ENCODE results near the gene MEMO1.
"Not testable (repeated sequence)": the region's sequence is repeated elsewhere in the genome, so short reads cannot be mapped to it uniquely, and the experiment has no call there.

The MEMO1 gene

GRCh38 chr2:31859959-31860358 is 150.8 kb downstream of the MEMO1 start:
- no peak for FAIRE-seq
- no peak for DNase-seq (ENCODE audit: insufficient read length, low spot score)

DNA sequence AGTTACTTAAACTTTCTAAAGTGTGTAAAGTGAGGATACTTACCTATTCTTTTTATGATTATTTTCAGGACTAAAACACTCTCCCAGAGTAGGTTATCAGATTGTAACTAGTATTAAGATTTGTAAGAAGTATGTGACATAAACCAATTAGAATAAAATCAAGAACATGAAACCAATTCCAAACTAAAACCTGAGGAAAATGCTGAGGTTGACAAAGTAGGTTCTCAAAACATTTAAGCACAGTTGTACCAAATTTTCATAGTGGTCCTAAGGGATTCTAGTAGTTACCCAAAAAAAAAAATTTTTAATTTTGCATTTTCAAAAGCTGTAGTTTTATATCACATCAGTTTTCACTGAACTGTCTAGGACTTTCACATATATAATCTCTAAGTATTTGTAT is 157.3 kb downstream of the MEMO1 start:
- FAIRE-seq: no peak

GRCh38 chr2:31842150-31842549 is 168.7 kb downstream of the MEMO1 start:
- not testable (repeated sequence) for DNase-seq (ENCODE audit: insufficient read length, low spot score); FAIRE-seq

More for the DNA sequence above, 157.3 kb downstream of the MEMO1 start:
- no peak for DNase-seq (ENCODE audit: insufficient read length, low spot score)

DNA sequence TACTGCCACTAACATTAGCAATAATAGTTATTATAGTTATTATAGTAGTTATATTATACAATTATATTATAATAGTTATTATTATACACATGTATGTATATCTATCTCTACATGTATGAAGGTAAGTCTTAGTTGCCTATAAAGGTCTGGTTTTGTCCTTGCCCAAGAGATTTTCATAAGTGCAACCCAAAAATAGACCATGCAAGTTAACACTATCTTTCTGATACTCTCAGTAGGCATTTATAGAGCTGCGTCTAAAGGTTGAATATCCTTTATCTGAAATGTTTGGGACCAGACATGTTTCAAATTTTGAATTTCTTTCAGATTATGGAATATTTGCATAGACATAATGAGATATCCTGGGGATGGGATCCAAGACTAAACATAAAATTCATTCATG is 175.4 kb downstream of the MEMO1 start:
- DNase-seq (ENCODE audit: insufficient read length, low spot score) (no peak), FAIRE-seq (no peak)

GRCh38 chr2:31832363-31832762 is 178.4 kb downstream of the MEMO1 start:
- FAIRE-seq (no peak), DNase-seq (ENCODE audit: insufficient read length, low spot score) (no peak)

GRCh38 chr2:31831585-31831984 is 179.2 kb downstream of the MEMO1 start:
- no peak for FAIRE-seq

GRCh38 chr2:31828891-31829290 is 181.9 kb downstream of the MEMO1 start:
- no peak for FAIRE-seq
- DNase-seq (ENCODE audit: insufficient read length, low spot score): no peak

More at GRCh38 chr2:31831585-31831984, 179.2 kb downstream of the MEMO1 start:
- DNase-seq (ENCODE audit: insufficient read length, low spot score): no peak

GRCh38 chr2:31823558-31823957 is 187.2 kb downstream of the MEMO1 start:
- no peak for DNase-seq (ENCODE audit: insufficient read length, low spot score)
- no peak for FAIRE-seq

- no peak for FAIRE-seq
- no peak for DNase-seq (ENCODE audit: insufficient read length, low spot score)
Measured at GRCh38 chr2:31822587-31822986, 188.2 kb downstream of the MEMO1 start.

Data from GM19239 (cell line).